GM18505 (cell line): ENCODE measurements around the gene P4HA3.

ENCODE experiments used
- ATAC-seq: cut with Tn5 transposase; IDR thresholded peaks from one replicate; pipeline ENCODE4 v1.9.1; 2021; ENCODE audit not compliant: unreplicated experiment
- POLR2A ChIP-seq: IDR thresholded peaks from 4 replicates; pipeline ENCODE4 v1.6.1; 2011; ENCODE audit warnings: borderline replicate concordance; ENCODE audit not compliant: insufficient read depth, insufficient read length; ENCODE audit errors: extremely low read depth

P4HA3 gene

DNA sequence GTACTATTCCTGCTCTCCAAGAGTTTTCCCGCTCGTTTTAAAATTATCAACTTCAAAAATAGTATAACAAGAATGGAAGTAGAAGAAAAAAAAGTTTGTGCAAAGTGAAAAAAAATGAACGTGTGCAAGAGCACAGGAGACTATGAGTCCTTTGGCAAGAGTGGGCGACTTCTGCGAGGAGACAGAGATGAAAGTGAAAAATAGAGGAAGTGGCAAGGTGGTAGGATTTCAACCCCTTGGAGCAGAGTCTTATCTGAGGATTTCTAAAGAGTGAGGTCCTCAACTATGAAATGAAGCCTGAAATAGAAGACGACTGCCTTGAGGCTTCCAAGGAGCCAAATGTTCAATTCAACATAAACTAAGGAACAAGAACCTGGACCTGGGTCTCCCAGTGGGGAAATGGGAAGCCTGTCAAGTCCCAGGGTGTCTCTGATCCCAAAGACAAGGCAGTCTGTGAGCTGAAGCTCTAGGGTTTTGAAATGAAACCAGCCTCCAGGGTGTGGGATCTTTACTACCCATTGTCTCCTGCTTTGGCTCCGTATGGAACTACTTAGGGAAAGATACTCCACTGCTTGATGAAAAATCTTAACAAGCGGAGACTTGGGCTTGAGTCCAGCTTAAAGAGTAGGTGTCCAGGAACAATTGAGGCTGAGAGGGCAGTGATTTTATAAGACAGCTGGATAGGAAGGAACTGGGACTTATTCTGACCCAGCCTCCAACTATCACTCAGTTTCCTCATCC is 4.8 kb downstream of the P4HA3 start:
- no peak for TF ChIP-seq POLR2A
- no peak for ATAC-seq

- no peak for TF ChIP-seq POLR2A
- no peak for ATAC-seq
Observed at GRCh38 chr11:74299015-74299414, 12.4 kb downstream of the P4HA3 start.

DNA sequence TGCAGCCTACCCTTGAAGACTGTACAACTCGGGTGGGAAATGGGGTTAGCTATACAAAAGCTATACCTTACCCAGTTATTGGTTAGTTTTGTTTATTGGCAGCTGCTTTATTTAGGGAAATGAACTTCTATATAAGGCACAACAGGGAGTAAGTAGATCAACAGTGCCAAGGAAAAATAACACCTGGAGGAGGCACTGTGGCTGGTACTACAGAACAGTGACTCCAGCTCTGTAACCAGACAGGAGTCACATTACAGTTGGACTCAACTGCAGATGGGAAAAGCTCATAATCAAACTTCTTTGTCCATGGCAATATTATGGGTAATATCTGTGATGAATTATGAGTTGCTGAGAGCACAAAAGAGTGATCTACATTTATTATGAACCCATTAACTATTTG is 14.0 kb downstream of the P4HA3 start:
- no peak for ATAC-seq

DNA sequence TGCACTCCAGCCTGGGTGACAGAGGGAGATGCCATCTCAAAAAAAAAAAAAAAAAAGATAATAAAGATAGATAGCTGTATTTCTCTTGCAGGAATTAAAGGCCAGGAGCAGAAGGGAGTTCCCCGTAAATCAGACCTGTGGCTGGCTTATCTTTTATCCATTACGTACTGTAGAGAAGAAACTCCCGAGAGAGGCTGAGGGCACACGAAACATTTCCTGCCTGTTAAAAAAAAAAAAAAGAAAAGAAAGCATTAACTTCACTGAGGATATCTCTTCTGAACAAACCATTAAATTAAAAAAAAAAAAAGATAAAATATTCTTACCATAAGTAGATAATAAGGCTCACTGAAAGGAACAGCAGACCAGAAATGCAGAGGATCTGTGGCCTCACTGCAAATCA is 22.5 kb downstream of the P4HA3 start:
- ATAC-seq, result no peak
- no peak for TF ChIP-seq POLR2A

More for the DNA sequence above, 14.0 kb downstream of the P4HA3 start:
- TF ChIP-seq POLR2A, result no peak

- ATAC-seq, result no peak
Observed at GRCh38 chr11:74288161-74288560, 23.3 kb downstream of the P4HA3 start.

GRCh38 chr11:74284466-74284865 is 27.0 kb downstream of the P4HA3 start:
- TF ChIP-seq POLR2A, result no peak
- ATAC-seq, result no peak

More at GRCh38 chr11:74288161-74288560, 23.3 kb downstream of the P4HA3 start:
- TF ChIP-seq POLR2A, result no peak

- no peak for ATAC-seq
- no peak for TF ChIP-seq POLR2A
Observed at GRCh38 chr11:74283580-74284180, 27.8 kb downstream of the P4HA3 start.

DNA sequence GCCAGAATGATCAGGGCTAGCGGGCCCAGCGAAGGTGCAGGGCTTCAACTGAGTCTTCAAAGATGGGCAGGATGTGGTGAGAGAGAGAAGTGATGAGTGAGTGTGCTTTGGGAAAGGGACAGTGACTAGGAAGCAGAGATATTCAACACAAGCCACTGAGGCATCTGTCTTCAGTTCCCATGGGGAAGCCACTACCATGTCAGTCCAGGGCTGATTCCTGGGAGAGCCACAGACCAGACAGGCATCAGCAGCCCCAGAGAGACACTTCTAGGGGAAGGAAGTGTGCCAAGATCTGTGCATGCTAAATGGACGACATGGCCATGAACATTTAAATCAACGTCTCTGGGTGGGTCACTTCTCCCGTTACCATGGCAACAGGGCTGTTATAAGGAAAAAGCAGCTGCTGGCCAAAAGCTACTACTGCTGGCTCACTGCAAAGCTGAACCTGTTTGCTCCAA is 28.5 kb downstream of the P4HA3 start:
- no peak for TF ChIP-seq POLR2A
- no peak for ATAC-seq

DNA sequence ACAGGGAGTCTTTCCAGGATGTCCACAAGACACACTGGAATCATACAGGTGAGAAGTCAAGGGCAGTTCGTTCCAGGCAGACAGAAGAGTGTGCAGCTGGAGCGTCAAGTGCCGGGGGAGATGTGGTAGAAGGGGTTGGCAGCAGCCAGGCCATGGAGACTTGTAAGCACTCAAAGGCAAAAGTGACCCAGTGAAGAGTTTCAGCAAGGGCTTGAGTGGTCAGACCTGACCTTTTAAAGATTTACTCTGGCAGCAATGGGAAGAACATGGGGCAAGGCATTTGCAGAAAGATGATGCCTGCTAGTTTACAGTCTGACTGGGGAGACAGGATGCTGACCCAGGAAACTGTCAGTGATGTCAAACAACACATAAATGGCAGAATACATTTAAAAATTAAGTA is 29.0 kb downstream of the P4HA3 start:
- no peak for ATAC-seq
- no peak for TF ChIP-seq POLR2A

GRCh38 chr11:74280494-74280893 is 30.9 kb downstream of the P4HA3 start:
- ATAC-seq, result no peak
- TF ChIP-seq POLR2A, result no peak

- no peak for ATAC-seq
- no peak for TF ChIP-seq POLR2A
Observed at GRCh38 chr11:74279256-74279655, 32.2 kb downstream of the P4HA3 start.

DNA sequence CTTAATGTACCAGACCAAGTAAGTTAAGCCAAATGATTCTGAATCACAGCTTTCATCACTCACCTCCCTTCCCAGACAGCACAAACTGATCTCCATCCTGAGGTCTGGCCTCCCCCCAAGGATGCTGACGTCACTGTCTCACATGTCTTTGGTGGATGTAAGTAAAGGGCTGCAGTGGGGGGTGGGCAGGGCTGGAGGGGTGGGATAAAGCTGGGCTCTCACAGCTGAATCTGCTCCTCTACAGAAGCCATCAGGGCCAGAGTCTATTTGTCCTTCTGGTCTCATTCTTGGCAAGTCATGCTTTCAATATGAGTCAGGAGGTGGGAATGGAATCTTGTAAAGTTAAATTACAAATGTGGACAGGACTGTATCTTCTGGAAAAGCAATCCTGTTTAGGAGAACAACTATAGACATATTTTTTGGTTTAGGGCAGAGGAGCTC is 32.7 kb downstream of the P4HA3 start:
- ATAC-seq, result no peak

DNA sequence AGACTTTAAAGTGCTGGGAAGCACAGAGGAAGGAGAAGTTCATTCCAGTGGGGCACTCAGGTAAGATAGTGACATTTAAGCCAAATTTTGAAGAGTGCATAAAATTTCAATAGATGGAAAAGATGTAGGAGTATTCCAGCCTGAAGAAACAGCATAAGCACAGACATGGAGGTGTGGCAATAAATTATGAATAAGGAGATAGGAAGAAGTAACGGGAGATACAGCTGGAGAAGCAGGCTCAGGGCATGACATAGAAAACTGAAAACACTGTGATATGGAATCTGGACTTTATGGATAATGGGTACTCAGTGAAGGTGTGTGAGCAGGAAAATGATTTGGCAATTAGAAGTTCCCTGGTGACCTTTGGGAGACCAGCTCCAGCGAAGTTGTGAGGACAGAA is 33.3 kb downstream of the P4HA3 start:
- TF ChIP-seq POLR2A, result no peak
- ATAC-seq, result no peak

More for the DNA sequence above, 32.7 kb downstream of the P4HA3 start:
- TF ChIP-seq POLR2A, result no peak

DNA sequence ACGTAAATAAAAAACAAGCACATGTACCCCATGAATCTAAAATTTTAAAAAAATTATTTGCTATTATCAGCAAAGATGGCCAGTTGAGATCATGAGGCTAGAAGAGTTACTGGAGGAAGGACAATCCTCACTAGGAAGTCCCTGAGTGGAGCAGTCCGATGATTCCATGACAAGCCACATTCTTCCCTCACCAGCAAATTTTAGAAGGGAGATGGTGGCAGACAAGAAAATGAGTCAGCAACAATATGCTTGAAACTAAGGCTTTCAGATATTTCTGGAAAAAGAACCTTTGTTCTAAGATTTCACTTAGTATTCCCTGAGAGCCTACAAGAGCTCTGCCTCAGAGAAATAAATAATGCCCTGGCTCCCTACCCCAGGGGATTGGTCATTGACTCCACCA is 34.9 kb downstream of the P4HA3 start:
- no peak for ATAC-seq
- TF ChIP-seq POLR2A, result no peak
